DMS114 treated with DMSO at 0.1 percent for 48 hours (cell line): ENCODE results near the gene KIZ.

Source experiments
- DNase-seq: peaks from one replicate; lab custom pipeline; 2025; ENCODE audit not compliant: unreplicated experiment; lab: John Stamatoyannopoulos, UW

KIZ gene

DNA sequence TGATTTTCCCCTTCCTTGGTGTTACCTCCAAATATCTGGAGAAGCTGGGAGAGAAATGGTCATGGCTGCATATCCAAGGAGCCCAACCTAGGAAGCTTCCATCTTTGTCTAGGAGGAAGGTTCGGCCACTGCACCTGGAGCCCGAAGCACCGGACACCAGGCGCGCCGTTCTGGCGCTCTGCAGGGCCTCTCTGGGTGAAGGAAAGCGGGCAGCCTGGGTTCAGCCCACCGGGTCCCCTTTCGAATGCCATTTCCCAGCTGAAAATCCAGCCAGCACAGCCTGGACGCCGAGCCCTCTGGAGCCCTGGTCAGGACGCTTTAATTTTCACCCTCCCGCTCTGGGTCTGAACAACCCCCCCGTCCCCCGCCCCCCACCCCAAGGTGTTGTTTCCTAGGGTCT is 21.0 kb upstream of the KIZ start:
- DNase-seq, result no peak

DNA sequence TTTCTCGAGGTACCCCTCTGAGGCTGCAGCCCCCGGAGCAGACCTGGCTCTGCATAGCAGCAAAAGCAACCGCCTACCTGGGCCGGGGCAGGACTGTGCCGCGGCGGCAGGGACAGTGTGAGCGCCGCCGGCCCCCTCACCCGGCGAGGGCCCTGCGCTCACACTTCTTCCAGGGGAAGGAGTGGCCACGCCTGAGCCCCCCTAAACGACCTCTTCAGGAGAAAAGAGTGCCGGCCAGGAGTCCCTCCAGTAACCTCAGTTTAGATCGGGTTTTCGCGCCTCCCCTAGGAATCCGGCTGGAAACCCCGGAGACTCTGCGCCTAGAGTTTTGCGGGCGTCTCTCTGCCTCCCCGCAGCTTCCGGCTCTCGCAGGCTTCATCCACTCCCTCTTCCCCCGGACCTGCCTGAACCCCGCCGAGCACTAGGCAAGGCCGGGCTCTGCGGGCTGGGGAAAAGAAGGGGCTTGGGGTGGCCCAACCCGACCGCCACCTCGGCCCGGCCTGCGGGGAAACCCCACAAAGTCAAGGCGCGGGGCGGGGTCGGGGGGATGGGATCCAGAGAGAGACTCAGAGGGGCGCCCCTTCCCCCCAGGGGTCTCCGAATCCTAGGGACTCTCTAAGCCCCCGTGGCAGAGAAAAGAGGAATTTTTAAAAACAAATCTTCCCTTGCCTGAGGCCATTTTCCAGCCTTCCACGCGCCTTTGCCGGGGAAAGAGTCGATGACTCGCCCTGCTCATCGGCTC is 20.3 kb upstream of the KIZ start:
- DNase-seq, result no peak

DNA sequence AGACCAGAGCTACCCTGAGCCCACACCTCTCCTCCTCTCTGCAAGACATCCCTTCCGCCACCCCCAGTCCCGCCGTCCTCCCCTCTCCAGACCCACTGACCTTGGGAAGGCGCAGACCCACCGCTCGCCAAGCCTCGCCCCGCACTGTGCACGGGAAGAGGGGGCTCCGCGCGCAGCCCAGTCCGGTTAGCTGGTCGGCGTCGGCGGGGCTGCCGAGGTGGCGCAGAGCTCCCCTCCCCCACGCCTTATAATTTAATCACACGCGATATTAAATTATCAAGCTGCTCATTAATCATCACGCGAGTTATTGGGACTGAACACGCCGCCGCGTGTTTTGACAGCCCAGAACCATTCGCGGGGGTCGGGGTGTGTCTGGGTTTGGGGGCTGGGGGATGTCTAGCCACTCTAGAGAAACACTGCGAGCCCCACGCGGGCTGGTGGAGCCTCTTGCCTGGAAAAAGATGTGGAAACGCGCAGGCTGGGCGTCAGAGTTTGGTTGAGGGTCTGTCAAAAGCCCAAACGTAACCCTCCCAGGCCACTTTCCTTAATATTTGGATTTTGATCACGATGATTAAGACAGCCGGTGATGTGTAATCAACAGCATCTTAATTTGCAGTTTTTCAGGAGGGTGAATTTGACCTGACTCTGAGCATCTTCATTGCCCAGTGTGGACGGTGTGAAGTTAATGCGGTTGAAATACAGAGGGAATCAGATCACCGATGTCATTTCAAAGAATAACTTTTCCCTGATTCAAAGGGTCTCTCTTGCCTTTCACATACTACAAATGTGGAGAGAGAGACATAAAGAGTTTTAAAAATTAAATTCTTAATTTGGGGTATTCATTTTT is 19.5 kb upstream of the KIZ start, which contains the start of gene LINC00237:
LINC00237 (minus strand) TSS at position 188 of the 847 bp plus-strand sequence.
- no peak for DNase-seq

- DNase-seq, result no peak
These were observed 16.7 kb upstream of the KIZ start for GRCh38 chr20:21109144-21109543.

DNA sequence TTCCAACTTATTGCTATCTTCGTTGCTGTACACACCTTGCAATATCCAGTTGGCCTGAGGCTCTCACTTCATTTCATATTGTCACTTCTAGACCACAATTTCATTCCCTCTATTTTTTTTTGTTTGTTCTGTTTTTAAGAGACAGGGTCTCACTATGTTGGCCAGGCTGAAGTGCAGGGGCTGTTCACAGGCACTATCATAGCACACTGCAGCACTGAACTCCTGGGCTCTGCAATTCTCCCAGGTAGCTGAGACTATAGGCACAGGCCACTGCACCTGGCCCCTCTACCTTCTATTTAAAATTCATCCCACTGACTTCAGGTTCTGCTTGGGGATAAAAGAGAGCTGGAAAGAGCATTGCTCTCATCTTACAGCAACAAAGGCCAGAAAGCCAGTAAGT is 15.1 kb upstream of the KIZ start:
- DNase-seq, result no peak

- DNase-seq, result no peak
These were observed 14.5 kb upstream of the KIZ start for GRCh38 chr20:21111416-21111815.

DNA sequence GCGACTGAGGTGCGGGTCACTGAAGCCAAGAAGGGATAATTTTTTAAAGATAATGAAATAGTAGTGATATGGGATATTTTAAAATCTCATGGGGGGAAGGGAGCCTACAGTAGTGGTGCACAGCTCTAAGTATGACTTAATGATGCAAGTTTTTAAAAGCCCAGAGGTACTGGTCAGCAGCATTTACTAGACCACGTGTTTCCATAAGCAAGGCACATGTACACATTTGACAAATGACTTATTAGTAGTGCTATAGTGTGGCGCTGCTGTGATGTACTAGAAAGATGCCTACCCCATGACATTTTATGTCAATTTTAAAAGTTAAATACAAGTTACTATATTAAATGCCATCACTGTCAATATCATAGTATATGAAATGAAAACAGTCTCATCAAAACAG is 12.2 kb upstream of the KIZ start:
- no peak for DNase-seq

GRCh38 chr20:21114584-21114983 is 11.3 kb upstream of the KIZ start:
- DNase-seq, result no peak

DNA sequence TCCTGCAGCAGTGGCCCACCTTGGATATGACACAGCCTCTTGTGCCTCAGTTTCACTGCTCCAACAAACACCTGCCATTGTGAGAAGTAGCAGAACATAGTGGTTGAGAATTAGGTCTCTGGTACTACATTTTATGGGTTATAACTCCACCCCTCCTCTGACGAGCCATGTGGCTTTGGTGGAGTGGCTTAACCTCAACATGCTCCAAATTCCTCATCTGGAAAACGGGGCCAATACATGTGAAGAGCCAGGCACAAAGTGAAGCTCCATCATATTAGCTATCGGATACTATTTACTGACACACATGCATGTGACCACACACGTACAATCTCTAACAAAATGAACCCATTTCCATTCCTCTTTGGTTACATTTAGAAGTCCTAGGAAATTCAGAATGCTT is 8.4 kb upstream of the KIZ start:
- DNase-seq, result no peak

- no peak for DNase-seq
These were observed 7.7 kb upstream of the KIZ start for GRCh38 chr20:21118138-21118537.

DNA sequence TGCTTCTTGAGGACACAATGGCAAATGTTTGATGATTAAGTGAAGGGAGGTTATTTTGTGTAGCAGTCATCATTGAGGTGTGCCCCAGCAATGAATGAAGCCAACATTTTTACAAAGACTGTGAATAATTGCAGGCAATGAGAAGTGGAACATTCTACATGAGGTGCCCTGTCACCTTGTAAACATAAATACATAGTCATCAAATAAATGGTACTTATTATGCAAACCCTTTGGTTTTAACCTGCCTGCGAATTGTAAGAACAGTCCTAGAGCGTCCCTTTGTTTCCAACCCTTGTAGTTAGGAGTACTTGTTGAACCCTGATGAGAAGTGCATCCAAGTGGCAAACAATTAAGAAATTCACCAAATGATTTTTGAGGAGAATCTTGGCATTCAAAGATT is 7.1 kb upstream of the KIZ start:
- DNase-seq, result no peak

DNA sequence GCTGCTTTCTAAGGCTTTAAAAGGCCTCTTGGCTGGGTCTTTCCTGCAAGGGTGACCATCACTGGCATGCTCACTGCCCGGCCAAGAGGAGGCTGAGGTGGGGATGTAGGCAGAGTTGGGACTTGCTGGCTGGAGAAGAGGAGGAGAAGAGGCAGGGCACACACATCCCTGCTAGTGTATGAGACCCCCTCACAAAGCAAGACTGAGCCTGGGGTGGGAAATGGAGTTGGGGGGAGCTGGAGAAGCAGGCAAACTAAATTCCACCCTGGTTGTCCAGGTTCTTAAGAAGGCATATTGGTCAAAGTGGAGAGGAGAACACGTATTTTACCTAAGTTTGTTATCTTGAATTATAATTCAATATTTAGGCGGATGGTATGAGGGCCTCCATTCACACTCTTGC is 1.7 kb upstream of the KIZ start:
- no peak for DNase-seq

- peak; percentile 40 for DNase-seq
These were observed 622 bp upstream of the KIZ start for GRCh38 chr20:21125072-21125848.

- no peak for DNase-seq
These were observed 644 bp downstream of the KIZ start for GRCh38 chr20:21126581-21126870.

DNA sequence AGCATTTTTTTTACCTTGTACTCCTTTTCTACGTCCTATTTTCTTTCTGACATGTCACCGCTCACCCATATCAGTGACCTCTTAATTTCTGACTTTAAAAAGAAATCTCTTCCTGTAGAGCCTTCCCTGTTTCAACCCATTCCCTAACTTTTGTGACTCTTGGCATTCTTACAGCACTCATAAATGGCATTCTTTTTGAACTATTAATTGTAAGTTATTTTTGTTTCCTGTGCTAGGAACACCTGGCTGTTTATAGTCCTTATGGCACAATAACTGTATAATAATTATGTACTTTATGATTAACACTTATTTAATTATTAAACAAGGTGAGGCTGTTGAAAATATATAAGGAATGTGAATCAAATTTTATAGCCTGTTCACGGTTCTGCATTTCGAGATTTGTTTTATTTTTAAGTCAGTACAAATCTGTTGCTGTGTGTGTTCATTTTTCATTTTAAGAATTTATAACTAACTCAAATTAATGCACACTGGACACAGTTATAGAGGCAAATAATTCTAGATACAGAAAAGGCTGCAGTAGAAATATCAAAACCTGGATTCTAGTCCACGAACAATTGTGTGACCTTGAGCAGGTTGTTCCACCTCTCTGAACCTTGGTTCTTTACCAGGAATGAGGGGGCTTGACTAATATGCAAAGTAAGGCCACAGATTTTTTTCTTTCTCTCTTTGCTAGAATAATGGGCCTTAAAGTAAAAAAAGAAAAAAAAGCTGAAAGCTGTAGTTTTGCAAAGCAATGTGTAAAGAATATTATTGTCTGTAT is 1.5 kb downstream of the KIZ start:
- DNase-seq, result no peak

DNA sequence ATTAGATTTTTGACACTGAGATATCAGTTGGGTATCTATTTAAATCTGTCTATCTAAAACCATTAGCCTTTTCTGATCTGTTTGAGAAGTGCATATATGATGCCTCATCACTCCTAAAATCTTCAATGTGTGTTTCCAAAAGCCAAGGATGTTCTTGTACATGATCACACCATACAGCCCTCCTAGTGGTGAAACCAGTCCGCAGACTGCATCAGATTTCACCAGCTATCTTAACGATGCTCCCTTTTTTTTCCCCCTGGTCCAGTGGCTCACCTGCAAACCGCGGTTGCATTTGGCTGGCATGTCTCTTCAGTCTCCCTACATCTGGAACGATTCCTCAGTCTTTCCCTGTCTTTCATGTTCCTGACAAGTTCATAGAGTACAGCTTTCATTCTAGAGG is 4.0 kb downstream of the KIZ start:
- DNase-seq, result no peak

GRCh38 chr20:21133404-21133803 is 7.5 kb downstream of the KIZ start:
- DNase-seq, result no peak

GRCh38 chr20:21133917-21134622 is 8.2 kb downstream of the KIZ start:
- DNase-seq, result no peak

DNA sequence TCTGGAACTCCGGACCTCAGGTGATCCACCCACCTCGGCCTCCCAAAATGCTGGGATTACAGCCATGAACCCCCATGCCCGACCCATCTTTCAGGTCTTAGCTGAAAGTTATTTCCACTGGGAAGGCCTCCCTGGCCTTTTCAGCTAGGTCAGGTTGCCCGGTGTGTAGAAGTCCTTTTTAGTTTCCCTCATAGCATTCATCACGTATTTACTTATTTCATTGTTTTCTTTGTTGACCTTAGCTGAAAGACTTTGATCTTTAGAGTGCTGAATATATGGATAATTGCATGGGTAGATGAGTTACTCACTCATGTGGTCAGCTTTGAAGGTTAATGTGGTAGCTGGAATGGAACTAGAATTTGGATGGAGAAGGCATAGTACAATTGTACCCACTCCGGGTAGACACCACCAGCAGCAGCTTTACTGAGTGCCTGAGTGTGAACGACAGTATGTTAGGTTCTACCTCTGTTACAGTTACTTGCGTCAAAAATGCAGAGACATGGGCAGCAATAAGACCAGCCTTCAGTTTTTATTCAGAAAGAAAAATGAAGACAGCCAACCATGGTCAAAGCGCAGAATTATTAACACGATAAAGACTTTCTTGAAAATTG is 9.1 kb downstream of the KIZ start:
- no peak for DNase-seq
